Activated T-cell treated with anti-CD3 and anti-CD28 coated beads for 1 hour (primary cell): ENCODE measurements around the gene SERTAD2.

Experiments used
- DNase-seq: peaks from one replicate; pipeline ENCODE4 v3.0.0-alpha.2; 2020; ENCODE audit warnings: low read depth

The SERTAD2 gene

DNA sequence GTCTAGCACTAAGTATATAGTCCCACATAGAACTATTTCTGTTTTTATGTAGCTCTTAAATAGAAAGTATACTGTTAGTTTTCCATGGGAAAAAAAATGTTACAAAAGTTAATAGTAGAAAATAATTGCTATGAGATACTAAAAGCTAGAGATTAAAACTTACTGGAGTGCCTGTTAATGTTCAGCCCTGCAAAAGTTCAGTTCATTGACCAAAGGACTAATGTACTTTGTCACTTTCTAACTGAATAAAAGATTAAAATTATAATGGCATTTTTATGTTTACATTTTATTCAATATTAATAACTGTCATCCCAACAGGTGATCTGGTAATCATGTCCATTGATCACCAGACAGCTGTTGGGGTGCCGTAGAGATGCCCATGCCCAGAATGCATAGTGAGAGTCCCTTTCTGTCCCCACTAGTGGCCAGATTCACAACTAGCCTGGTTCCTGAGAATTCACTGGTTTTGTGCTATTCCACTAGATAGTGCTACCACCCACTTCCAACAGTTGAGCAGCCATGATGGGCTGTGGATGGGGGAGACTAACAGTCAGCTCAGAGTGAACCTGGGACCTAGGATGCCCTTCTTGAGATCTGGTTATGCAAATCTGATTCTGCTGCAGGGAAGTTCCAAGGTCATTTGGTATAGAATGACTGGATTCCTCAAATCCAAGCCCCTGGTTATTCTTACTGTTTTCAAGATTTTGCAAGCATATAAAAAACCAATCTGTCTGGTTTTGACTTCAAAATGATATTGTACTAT lies 71.8 kb downstream of the SERTAD2 start:
- no peak for DNase-seq
